Right lobe of liver (tissue), 6 donors: Measurements from ENCODE around the gene TSPAN18. TPM values are rescaled to one million over a fixed set of nuclear protein-coding genes. Genes with fewer than 3 reads are reported as not detected.
A peak's percentile ranks its signal among the peaks of the same experiment; 100 is the strongest.

Source experiments
- ATAC-seq, 4 donors: fragments of 200-7000 bp; cut with Tn5 transposase; one replicate each; pipeline ENCODE4 v1.9.1; 2020; ENCODE audit warnings: mild to moderate bottlenecking in 4 of 4, moderate library complexity in 4 of 4
- DNase-seq, 3 donors: peaks; one replicate each; pipeline ENCODE4 v3.0.0-alpha.2; 2020
- H3K27ac ChIP-seq, 3 donors: fragments of 200-600 bp; one replicate each; pipeline ENCODE4 v1.8.0; 2022
- H3K27me3 ChIP-seq, 2 donors: fragments of 200-600 bp; one replicate each; pipeline ENCODE4 v1.8.0; 2022
- H3K36me3 ChIP-seq, 4 donors: fragments of 200-600 bp; sonication (generic) in 1 of 4; one replicate each; pipeline versions ENCODE4 v1.5.1 to v1.8.0; 2017 to 2022; ENCODE audit warnings: control low read depth in 1 of 4
- H3K4me1 ChIP-seq, 4 donors: fragments of 200-600 bp; sonication (generic) in 1 of 4; one replicate each; pipeline versions ENCODE4 v1.5.1 to v1.8.0; 2017 to 2022; ENCODE audit warnings: control low read depth in 1 of 4
- H3K4me3 ChIP-seq, 3 donors: fragments of 200-600 bp; one replicate each; pipeline ENCODE4 v1.8.0; 2022
- H3K9me3 ChIP-seq, 4 donors: fragments of 200-600 bp; sonication (generic) in 1 of 4; one replicate each; pipeline versions ENCODE4 v1.5.1 to v1.8.0; 2017 to 2022; ENCODE audit warnings: control low read depth in 1 of 4
- CTCF ChIP-seq, 4 donors: fragments of 200-600 bp in 3 of 4; fragments of 450-650 bp in 1 of 4; IDR thresholded peaks; one replicate each; pipeline versions ENCODE4 v1.5.1 to v1.8.0; 2016 to 2022; ENCODE audit warnings: antibody characterized with exemption in 4 of 4, mild to moderate bottlenecking in 2 of 4
- POLR2A ChIP-seq: fragments of 450-650 bp; IDR thresholded peaks from one replicate; pipeline ENCODE4 v1.6.1; 2017; ENCODE audit warnings: antibody characterized with exemption, mild to moderate bottlenecking
- WGBS: methylation state at CpG from one replicate; pipeline ENCODE4 v1.1.6; 2018; ENCODE audit warnings: low coverage, low lambda C conversion rate; ENCODE audit not compliant: insufficient coverage; ENCODE audit errors: missing lambda C conversion rate; 5-methylcytosine and 5-hydroxymethylcytosine counted together
- intact Hi-C, 2 donors: fragments of 100-400 bp; cut with DNase I; formaldehyde crosslinking; loops; one replicate each; pipeline versions ENCODE4 v1.11.2 to v1.14.1; 2022
- total RNA-seq, 6 experiments: library from RNA; depleted of rRNA in 2 of 6; stranded (reverse); fragments of >200 nt in 2 of 6; fragmentation: NEBNext Ultra II Directional in 3 of 6; extraction: Animal tissue kit (Norgen Biotek cat#: 25700) in 3 of 6; gene quantifications; one replicate each; pipeline versions ENCODE4 v1.1.0 to v1.2.4, GENCODE V29; 2016 to 2023
- donor health status: DM: no; HTN: yes; CAD: no.
- donor health status: DM: no; HTN: no; CAD: no.
- donor health status: DM: no; HTN: no; CAD: no.
- donor health status: DM: no; HTN: yes; CAD: no.
- donor health status: DM: no; HTN: yes; CAD: no.

The TSPAN18 gene
- total RNA-seq, 6 experiments from 2014 or later, result 3.4 to 10.6 (median 5.3) TPM

GRCh38 chr11:44914105-44914504, 187.3 kb downstream of the TSPAN18 start:
- Histone ChIP-seq H3K4me1 (peaks cover 0 to 22% (median 0%) of the 10 kb centered on the region in 4 donors), H3K4me3 (no peak overlapping the region), H3K9me3 (no peaks in the 10 kb centered on the region), H3K27ac (no peak overlapping the region), H3K36me3 (no peaks in the 10 kb centered on the region), H3K27me3 (no peaks in the 10 kb centered on the region)
- WGBS, result 22% methylated on average over 2 of the region's 2 CpGs
- intact Hi-C loops, result loop anchor here (10.0 kb wide), 2 partner anchors 189 to 289 kb away; partner anchors contain the start of gene TSPAN18 (in 1 of the 2)
- ATAC-seq, result peak in 1 of 4 donors; percentile 35
- no peak for DNase-seq
- TF ChIP-seq CTCF (IDR thresholded peaks at IDR 0.05), result no peak
- TF ChIP-seq POLR2A, result no peak

GRCh38 chr11:44915004-44915403, 188.2 kb downstream of the TSPAN18 start:
- no peaks in the 10 kb centered on the region for H3K9me3 ChIP-seq
- ATAC-seq (no peak), DNase-seq (no peak)
- no peaks in the 10 kb centered on the region for H3K36me3 ChIP-seq
- TF ChIP-seq CTCF (IDR thresholded peaks at IDR 0.05) (no peak), POLR2A (no peak)
- peaks cover 0 to 22% (median 0%) of the 10 kb centered on the region in 4 donors for H3K4me1 ChIP-seq
- H3K27me3 ChIP-seq, result no peaks in the 10 kb centered on the region
- intact Hi-C loops, result loop anchor here (10.0 kb wide), 2 partner anchors 190 to 290 kb away; partner anchors contain the start of gene TSPAN18 (in 1 of the 2)
- H3K4me3 ChIP-seq, result no peak overlapping the region
- WGBS, result no CpG with 5 or more reads among the region's 10 CpGs
- H3K27ac ChIP-seq, result no peak overlapping the region

- Histone ChIP-seq H3K36me3 (no peaks in the 10 kb centered on the region), H3K4me1 (peaks cover 0 to 22% (median 0%) of the 10 kb centered on the region in 4 donors), H3K4me3 (no peak overlapping the region), H3K27me3 (no peaks in the 10 kb centered on the region), H3K9me3 (no peaks in the 10 kb centered on the region), H3K27ac (no peak overlapping the region)
- ATAC-seq (no peak), DNase-seq (no peak)
- no peak for TF ChIP-seq CTCF (IDR thresholded peaks at IDR 0.05)
- TF ChIP-seq POLR2A, result no peak
- intact Hi-C loops, result loop anchor here (10.0 kb wide), 2 partner anchors 191 to 291 kb away; partner anchors contain the start of gene TSPAN18 (in 1 of the 2)
- 100% methylated on average over 1 of the region's 10 CpGs for WGBS
Measured at GRCh38 chr11:44915621-44916020, 188.9 kb downstream of the TSPAN18 start.

- TF ChIP-seq CTCF (IDR thresholded peaks at IDR 0.05), result no peak
- TF ChIP-seq POLR2A, result no peak
- Histone ChIP-seq H3K9me3 (no peaks in the 10 kb centered on the region), H3K27ac (no peak overlapping the region), H3K36me3 (no peaks in the 10 kb centered on the region), H3K4me3 (no peak overlapping the region), H3K4me1 (peaks cover 0 to 20% (median 0%) of the 10 kb centered on the region in 4 donors), H3K27me3 (no peaks in the 10 kb centered on the region)
- ATAC-seq, result no peak
- no peak for DNase-seq
- intact Hi-C loops, result loop anchor here (10.0 kb wide), 2 partner anchors 192 to 292 kb away; partner anchors contain the start of gene TSPAN18 (in 1 of the 2)
- no CpG with 5 or more reads among the region's 8 CpGs for WGBS
Measured at GRCh38 chr11:44916331-44916730, 189.6 kb downstream of the TSPAN18 start.
